HCT116 (cell line): Measurements from ENCODE around the gene BMP4.

Source experiments
- ATF3 ChIP-seq: IDR thresholded peaks from 2 replicates; pipeline ENCODE4 v1.6.1; 2012
- CEBPB ChIP-seq: IDR thresholded peaks from 2 replicates; pipeline ENCODE4 v1.6.1; 2012; ENCODE audit warnings: low read depth
- EZH2 ChIP-seq: fragments of 200-600 bp; sonication (generic); IDR thresholded peaks from 2 replicates; pipeline ENCODE4 v1.6.1; 2017; ENCODE audit warnings: antibody characterized with exemption, mixed run types
- EZH2phosphoT487 ChIP-seq: fragments of 200-600 bp; IDR thresholded peaks from 2 replicates; pipeline ENCODE4 v1.6.1; 2018; ENCODE audit warnings: antibody characterized with exemption, borderline replicate concordance
- JUND ChIP-seq: IDR thresholded peaks from 2 replicates; pipeline ENCODE4 v1.6.1; 2012
- POLR2A ChIP-seq: IDR thresholded peaks from 2 replicates; pipeline ENCODE4 v1.7.0; 2011; ENCODE audit warnings: borderline replicate concordance; ENCODE audit not compliant: insufficient read depth, insufficient read length; ENCODE audit errors: extremely low read depth
- POLR2AphosphoS5 ChIP-seq: IDR thresholded peaks from 2 replicates; pipeline ENCODE4 v1.6.1; 2011; ENCODE audit warnings: mild to moderate bottlenecking, low read depth, low read length, moderate library complexity
- RAD21 ChIP-seq: IDR thresholded peaks from 2 replicates; pipeline ENCODE4 v1.6.1; 2012; ENCODE audit warnings: low read depth, mild to moderate bottlenecking
- YY1 ChIP-seq: IDR thresholded peaks from 2 replicates; pipeline ENCODE4 v1.6.1; 2011; ENCODE audit warnings: low read length, low read depth, moderate library complexity, mild to moderate bottlenecking; ENCODE audit not compliant: insufficient replicate concordance; ENCODE audit errors: extremely low read depth
- ZBTB33 ChIP-seq: IDR thresholded peaks from 2 replicates; pipeline ENCODE4 v1.6.1; 2011; ENCODE audit warnings: mild to moderate bottlenecking, low read length, moderate library complexity; ENCODE audit not compliant: insufficient replicate concordance; ENCODE audit errors: extremely low read depth
- ZFX ChIP-seq: fragments of 450-650 bp; IDR thresholded peaks from 2 replicates; pipeline ENCODE4 v1.6.1; 2017
- ZNF274 ChIP-seq: fragments of 200-500 bp; sonication (Bioruptor generic); IDR thresholded peaks from 2 replicates; pipeline ENCODE4 v1.6.1; 2014; ENCODE audit warnings: mild to moderate bottlenecking, low read depth, low read length, inconsistent platforms
- TF ChIP-seq, protein P1 (sequence below), 3 experiments: fragments of 200-600 bp in 1 of 3; sonication (generic) in 1 of 3; IDR thresholded peaks in 2 of 3; conservative IDR thresholded peaks in 1 of 3; 2 replicates each; pipeline ENCODE4 v1.5.1; 2012 to 2017; ENCODE audit warnings: low read depth in 2 of 3, low read length in 2 of 3, antibody characterized with exemption in 1 of 3, borderline replicate concordance in 1 of 3, control low read depth in 1 of 3, mild to moderate bottlenecking in 1 of 3, mixed read lengths in 1 of 3, mixed run types in 1 of 3, moderate library complexity in 1 of 3; ENCODE audit not compliant: insufficient read depth in 1 of 3
- TF ChIP-seq, protein P2 (sequence below): IDR thresholded peaks from 2 replicates; pipeline ENCODE4 v1.6.1; 2012

DNA sequence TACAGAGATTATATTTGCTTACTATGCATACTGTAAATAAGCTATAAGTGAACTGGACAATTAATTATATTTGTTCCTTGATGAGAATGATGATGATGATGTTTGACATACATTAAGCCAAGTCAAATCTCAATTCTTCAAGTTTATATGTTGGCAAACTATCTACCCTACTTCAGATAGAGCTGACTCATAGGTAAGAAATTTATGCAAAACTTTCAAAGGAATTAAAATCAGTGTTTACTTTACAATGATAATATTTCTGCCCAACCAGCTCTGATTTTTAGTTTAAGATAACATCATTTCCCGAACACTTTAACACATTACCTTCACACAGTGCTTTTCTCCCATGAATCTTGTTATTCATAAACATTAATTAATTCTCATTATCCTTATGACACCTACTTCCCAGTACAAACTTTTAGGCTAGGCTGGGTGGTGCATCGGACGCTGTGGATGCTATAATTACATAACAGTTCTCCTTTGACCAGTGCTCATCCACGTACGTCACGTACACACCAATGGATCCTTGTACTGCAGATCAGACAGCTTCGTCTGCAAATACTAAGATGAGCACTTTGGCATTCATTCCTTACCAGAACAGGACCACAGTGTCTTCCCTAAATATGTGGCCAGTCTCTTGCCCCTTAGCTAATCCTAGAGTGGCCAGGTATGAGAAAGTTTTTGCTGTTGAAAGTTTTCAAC, 18.3 kb downstream of the BMP4 start:
- TF ChIP-seq, protein P1, sequence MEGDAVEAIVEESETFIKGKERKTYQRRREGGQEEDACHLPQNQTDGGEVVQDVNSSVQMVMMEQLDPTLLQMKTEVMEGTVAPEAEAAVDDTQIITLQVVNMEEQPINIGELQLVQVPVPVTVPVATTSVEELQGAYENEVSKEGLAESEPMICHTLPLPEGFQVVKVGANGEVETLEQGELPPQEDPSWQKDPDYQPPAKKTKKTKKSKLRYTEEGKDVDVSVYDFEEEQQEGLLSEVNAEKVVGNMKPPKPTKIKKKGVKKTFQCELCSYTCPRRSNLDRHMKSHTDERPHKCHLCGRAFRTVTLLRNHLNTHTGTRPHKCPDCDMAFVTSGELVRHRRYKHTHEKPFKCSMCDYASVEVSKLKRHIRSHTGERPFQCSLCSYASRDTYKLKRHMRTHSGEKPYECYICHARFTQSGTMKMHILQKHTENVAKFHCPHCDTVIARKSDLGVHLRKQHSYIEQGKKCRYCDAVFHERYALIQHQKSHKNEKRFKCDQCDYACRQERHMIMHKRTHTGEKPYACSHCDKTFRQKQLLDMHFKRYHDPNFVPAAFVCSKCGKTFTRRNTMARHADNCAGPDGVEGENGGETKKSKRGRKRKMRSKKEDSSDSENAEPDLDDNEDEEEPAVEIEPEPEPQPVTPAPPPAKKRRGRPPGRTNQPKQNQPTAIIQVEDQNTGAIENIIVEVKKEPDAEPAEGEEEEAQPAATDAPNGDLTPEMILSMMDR (IDR thresholded peaks at IDR 0.05 in 2 of 3, conservative IDR thresholded peaks at IDR 0.05 in 1 of 3; ENCODE audit: borderline replicate concordance in 1 of 3, insufficient read depth in 1 of 3, low read depth in 2 of 3, low read length in 2 of 3), result no peak
- TF ChIP-seq POLR2A (no peak), CEBPB (no peak), EZH2 (no peak), ZNF274 (no peak), ZFX (no peak), ZBTB33 (no peak), POLR2AphosphoS5 (no peak), EZH2phosphoT487 (no peak), YY1 (no peak), RAD21 (no peak), JUND (no peak), ATF3 (no peak)
- TF ChIP-seq, protein P2, sequence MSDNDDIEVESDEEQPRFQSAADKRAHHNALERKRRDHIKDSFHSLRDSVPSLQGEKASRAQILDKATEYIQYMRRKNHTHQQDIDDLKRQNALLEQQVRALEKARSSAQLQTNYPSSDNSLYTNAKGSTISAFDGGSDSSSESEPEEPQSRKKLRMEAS, result no peak
